Measurements from ENCODE around the gene KSR1. TPM values are rescaled to one million over a fixed set of nuclear protein-coding genes. Genes with fewer than 3 reads are reported as not detected.

The KSR1 gene
- total RNA-seq, 1 donor from 2014 or later: 8.3 TPM

- intact Hi-C loops (cut with DNase I): no loop called here
- DNase-seq (no peak), ATAC-seq (ENCODE audit: poor library complexity) (no peak)
Observed at GRCh38 chr17:27539794-27540317, 83.6 kb downstream of the KSR1 start.

- DNase-seq (peak; percentile 88), ATAC-seq (ENCODE audit: poor library complexity) (peak; percentile 89)
- intact Hi-C loops (cut with DNase I): no loop called here
Observed at GRCh38 chr17:27540318-27541101, 84.3 kb downstream of the KSR1 start.

DNA sequence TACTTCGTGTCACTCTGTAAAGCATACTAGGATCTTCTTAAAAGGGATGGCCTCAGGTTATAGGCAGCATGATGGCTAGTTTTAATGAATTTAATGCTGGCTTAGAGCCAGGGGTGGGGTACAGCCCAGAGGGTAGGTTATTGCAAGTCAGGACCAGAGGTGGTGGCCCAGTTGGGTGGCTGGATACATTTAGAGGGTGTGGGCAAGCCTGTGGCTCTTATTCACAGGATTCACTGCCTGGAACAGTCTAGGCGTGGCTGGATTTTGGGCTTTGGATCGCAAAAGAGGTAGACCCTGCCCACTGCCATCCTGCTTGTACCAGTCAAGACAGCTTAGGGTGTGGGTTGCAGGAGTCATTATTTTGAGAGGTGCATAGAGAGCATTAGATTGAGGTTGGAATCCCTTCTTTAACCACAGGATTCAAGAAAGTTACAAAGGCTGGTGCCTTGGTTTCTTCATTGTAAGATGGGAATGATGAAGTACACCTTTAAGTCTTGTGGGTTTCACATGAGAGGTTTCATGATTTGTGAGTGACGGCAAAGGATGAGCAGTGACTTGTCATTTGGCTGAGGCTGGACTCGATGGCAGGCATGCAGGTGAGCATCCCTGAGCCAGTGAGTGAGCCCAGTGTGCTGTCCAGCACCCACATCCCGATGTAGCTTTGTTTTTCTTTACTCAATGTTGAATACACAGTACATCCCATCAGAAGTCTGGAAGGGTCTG, 85.2 kb downstream of the KSR1 start:
- intact Hi-C loops (cut with DNase I): no loop called here
- DNase-seq (no peak), ATAC-seq (ENCODE audit: poor library complexity) (no peak)

- no peak for ATAC-seq (ENCODE audit: poor library complexity)
- no peak for DNase-seq
- intact Hi-C loops (cut with DNase I): no loop called here
Observed at GRCh38 chr17:27542841-27543463, 86.7 kb downstream of the KSR1 start.

- intact Hi-C loops (cut with DNase I): no loop called here
- DNase-seq: no peak
- no peak for ATAC-seq (ENCODE audit: poor library complexity)
Observed at GRCh38 chr17:27543464-27543856, 87.2 kb downstream of the KSR1 start.

DNA sequence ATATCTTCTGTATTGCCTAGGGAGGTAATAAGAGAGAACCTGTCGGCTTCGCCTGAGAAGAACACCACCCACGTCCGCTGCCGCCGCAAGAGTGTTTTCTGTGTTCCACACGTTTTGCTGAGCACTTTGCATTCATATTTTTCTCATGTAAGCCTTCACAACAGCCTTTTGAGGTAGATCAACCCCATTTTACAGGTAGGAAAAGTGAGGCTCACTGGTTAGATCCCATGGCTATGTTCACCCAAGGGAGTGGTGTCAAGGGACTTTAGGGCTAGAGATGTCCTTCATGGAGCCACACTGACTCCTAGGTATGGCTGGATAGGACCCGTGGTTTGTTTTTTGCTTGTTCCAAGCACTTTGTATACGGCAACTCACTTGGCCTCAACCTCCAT, 87.7 kb downstream of the KSR1 start:
- no peak for DNase-seq

DNA sequence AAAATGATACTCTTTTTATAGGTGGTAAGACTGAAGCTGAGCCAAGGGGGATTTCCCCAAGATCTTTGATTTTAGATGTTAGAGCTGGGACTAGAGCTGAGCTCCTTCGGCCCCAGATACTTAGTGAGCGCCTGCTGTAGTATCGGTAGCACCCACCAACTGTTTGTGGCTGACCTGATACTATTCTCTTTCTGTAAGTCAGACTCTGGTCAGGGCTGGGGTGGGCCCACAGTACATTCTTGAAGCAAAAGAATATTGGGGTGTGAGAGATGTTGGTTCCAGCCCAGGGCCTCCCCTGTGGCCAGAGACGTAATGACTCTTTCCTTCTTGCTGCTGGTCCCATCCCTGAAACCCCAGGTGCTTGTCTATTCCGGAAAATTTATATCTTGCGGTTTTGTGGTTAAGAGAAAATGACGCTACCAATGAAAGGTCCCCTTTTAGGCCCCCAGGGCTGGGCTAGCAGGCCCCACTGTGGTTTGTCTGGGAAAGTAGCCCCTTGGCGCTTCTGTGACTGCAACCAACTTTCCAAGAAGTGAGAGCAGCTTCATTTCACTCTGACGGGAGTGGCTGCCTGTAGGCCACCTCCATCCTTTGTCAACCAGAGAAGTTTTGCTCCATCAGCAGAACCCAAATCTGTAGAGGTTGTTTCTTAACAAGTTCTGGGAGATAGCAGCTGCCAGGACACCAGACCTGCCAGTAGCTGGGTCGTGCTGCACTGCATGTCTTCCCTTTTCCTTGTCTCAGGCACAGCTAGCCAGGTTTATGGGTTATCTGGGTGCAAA, 88.3 kb downstream of the KSR1 start:
- intact Hi-C loops (cut with DNase I): no loop called here

More for the DNA sequence above, 87.7 kb downstream of the KSR1 start:
- intact Hi-C loops (cut with DNase I): no loop called here
- ATAC-seq (ENCODE audit: poor library complexity): no peak

GRCh38 chr17:27545562-27546229, 89.4 kb downstream of the KSR1 start:
- DNase-seq (no peak), ATAC-seq (ENCODE audit: poor library complexity) (no peak)
- intact Hi-C loops (cut with DNase I): no loop called here

More for the DNA sequence above, 88.3 kb downstream of the KSR1 start:
- no peak for ATAC-seq (ENCODE audit: poor library complexity)
- DNase-seq: no peak

DNA sequence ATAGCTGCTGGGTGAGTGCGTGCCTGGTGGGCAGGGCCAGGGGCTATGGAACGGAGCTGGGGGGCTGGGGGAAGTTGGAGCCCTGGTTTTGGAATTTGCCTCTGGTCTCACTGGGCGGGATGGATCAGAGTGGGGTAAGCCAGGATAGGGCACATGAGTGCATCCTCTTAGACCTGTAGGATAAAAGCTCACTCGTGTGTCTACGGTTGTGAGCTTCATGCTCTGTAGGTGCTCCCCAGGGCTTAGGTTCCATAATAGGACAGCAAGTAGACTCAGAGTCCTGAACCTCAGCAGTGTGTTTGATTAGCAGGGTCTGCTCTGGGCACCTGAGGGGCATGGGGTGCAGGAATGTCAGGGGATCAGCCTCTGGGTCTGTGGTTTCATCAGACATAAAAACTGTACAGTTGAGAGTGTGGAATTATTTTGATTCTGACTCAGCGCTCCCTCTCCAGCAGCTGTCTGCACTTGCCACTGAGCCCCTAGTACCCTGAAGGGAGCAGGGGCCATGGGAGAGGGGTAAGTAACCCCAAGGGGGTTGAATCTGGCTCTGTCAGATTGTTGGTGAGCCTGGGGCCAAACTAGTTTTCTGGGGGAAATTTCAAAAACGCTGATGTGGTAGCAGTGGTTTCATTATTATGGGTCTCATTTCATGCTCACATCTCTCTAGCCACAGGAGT, 90.5 kb downstream of the KSR1 start:
- intact Hi-C loops (cut with DNase I): no loop called here
- ATAC-seq (ENCODE audit: poor library complexity) (no peak), DNase-seq (no peak)

DNA sequence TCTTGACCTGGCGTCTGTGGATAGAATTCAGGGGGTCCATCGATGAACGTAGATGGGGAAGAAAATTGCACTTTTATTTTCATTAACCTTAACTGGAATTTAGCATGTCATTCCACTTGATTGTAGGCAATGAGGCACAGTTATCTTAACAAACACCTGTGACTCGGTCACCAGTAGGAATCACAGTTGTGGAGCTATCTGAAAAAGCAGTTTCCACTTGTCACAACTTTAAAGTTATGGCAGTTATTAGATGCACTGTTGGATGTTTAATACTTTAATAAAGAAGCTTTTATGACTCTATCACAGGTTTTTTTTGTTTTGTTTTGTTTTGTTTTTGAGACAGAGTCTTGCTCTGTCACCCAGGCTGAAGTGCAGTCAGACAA, 91.0 kb downstream of the KSR1 start:
- DNase-seq (no peak), ATAC-seq (ENCODE audit: poor library complexity) (no peak)
- intact Hi-C loops (cut with DNase I): no loop called here

- intact Hi-C loops (cut with DNase I): no loop called here
- ATAC-seq (ENCODE audit: poor library complexity): no peak
Observed at GRCh38 chr17:27548369-27548768, 92.1 kb downstream of the KSR1 start.

DNA sequence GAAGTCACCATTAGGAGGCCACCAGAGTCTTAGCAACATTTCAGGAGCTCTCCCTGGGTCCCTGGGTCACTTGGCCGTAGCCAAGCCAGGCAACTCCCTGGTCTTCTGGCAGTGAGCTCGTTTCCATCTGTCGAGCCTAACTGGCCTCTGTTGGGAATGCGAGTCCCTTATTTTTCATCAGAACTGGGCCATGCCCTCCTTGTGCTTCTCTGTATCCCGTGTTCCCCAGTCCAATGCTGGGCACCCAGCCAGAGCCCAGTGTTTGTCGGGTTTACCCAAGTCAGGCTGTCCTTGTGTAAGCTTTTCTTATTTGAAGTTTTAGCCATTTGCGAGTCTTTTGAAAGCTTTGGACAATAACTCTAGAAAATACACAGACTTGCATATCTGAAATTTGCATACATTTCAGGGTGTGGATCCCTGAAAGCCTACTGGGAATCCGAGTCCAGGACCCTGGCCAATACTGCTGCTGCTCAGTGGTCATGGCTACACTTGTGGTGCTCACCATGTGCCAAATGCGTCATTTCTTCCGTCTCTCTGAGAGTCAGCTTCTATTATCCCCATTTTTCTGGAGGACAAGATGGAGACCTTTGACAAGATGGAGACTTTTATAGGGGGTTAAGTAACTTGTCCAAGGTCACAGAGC, 93.1 kb downstream of the KSR1 start:
- intact Hi-C loops (cut with DNase I): no loop called here
- peak; percentile 84 for DNase-seq
- ATAC-seq (ENCODE audit: poor library complexity): peak; percentile 64

More at GRCh38 chr17:27548369-27548768, 92.1 kb downstream of the KSR1 start:
- no peak for DNase-seq

DNA sequence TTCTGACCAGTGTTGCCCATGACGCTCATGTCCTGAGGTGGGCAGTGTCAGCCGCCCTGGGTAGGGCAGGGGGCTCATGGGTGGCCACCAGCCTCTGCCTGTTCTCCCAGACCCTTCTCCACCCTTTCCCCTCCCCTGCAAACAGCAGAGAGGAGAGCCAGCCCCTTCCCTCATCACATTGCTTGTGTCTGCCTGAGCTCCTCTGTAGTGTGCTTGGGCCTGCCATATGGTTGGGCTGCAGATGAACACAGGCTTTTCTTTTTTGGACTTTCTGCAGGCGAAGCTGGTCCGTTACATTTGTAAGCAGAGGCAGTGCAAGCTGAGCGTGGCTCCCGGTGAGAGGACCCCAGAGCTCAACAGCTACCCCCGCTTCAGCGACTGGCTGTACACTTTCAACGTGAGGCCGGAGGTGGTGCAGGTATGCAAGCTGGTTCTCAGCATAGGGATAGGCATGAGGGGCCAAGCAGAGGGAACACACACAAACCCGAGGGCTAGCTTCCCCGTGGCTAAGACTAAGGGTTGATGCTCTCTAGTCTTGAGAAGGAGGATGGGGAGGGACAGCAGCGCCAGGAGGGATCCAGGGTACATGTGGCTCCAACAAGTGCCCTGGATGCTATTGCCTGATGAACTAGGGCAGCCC, 94.2 kb downstream of the KSR1 start:
- intact Hi-C loops (cut with DNase I): no loop called here
- ATAC-seq (ENCODE audit: poor library complexity) (no peak), DNase-seq (no peak)

- DNase-seq (no peak), ATAC-seq (ENCODE audit: poor library complexity) (no peak)
- intact Hi-C loops (cut with DNase I): no loop called here
Observed at GRCh38 chr17:27550974-27551505, 94.8 kb downstream of the KSR1 start.

GRCh38 chr17:27551701-27552248, 95.5 kb downstream of the KSR1 start:
- intact Hi-C loops (cut with DNase I): no loop called here
- no peak for DNase-seq
- no peak for ATAC-seq (ENCODE audit: poor library complexity)

DNA sequence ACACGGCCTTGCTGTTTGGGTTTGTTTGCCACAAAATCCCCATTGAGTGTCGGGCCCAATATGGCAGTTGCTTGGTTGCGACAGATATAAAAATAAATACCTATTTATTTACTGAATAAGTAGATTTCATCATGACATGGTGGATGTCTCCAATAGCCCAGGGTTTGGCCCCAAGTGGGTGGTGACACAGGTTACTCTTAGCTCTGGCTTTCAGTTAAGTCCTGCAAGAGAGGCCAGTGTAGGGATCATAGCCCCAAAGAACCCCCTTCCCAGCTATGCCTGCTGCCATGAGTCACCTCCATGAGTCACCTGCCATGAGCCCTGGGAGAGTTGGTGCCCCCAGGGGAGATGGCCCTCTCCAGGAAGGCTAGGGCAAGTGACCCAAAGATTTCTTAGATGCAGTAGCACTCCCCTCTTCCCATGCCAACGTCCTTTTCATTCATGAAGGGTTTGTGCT, 96.1 kb downstream of the KSR1 start:
- intact Hi-C loops (cut with DNase I): no loop called here
- ATAC-seq (ENCODE audit: poor library complexity) (no peak), DNase-seq (no peak)

Data from Right ventricle myocardium superior (tissue), 1 donor.